Measurements from ENCODE around the gene TRIM8.

The TRIM8 gene

GRCh38 chr10:102615361-102615760 is 28.9 kb upstream of the TRIM8 start:
- Histone ChIP-seq H3K27ac (ENCODE audit: low read depth, low read length) (no peak overlapping the region), H3K27me3 (ENCODE audit: control insufficient read depth, insufficient read depth, low read length) (no peaks in the 10 kb centered on the region), H3K4me3 (ENCODE audit: low read depth, low read length) (no peak overlapping the region), H3K4me1 (ENCODE audit: control insufficient read depth, insufficient read depth, low read length) (peaks cover 53% of the 10 kb centered on the region), H3K9ac (ENCODE audit: low read length) (peak overlapping the region; percentile 14), H3K9me3 (ENCODE audit: control insufficient read depth, insufficient read depth, low read depth, low read length) (no peaks in the 10 kb centered on the region), H3K36me3 (ENCODE audit: control insufficient read depth, insufficient read depth, low read length) (no peaks in the 10 kb centered on the region; the same call in 1 of the 2 replicates)

- H3K36me3 ChIP-seq (ENCODE audit: control insufficient read depth, insufficient read depth, low read length): no peaks in the 10 kb centered on the region; the same call in 1 of the 2 replicates
- H3K27ac ChIP-seq (ENCODE audit: low read depth, low read length): no peak overlapping the region
- H3K9ac ChIP-seq (ENCODE audit: low read length): no peak overlapping the region
- no peaks in the 10 kb centered on the region for H3K9me3 ChIP-seq (ENCODE audit: control insufficient read depth, insufficient read depth, low read depth, low read length)
- no peaks in the 10 kb centered on the region for H3K27me3 ChIP-seq (ENCODE audit: control insufficient read depth, insufficient read depth, low read length)
- no peak overlapping the region for H3K4me3 ChIP-seq (ENCODE audit: low read depth, low read length)
- H3K4me1 ChIP-seq (ENCODE audit: control insufficient read depth, insufficient read depth, low read length): peaks cover 55% of the 10 kb centered on the region
These were observed 28.1 kb upstream of the TRIM8 start for GRCh38 chr10:102616066-102616770.

GRCh38 chr10:102617041-102617440 is 27.2 kb upstream of the TRIM8 start:
- H3K4me3 ChIP-seq (ENCODE audit: low read depth, low read length): no peak overlapping the region
- H3K4me1 ChIP-seq (ENCODE audit: control insufficient read depth, insufficient read depth, low read length): peaks cover 54% of the 10 kb centered on the region
- no peaks in the 10 kb centered on the region; the same call in 1 of the 2 replicates for H3K36me3 ChIP-seq (ENCODE audit: control insufficient read depth, insufficient read depth, low read length)
- H3K27ac ChIP-seq (ENCODE audit: low read depth, low read length): no peak overlapping the region
- no peak overlapping the region for H3K9ac ChIP-seq (ENCODE audit: low read length)
- H3K27me3 ChIP-seq (ENCODE audit: control insufficient read depth, insufficient read depth, low read length): no peaks in the 10 kb centered on the region
- H3K9me3 ChIP-seq (ENCODE audit: control insufficient read depth, insufficient read depth, low read depth, low read length): no peaks in the 10 kb centered on the region

DNA sequence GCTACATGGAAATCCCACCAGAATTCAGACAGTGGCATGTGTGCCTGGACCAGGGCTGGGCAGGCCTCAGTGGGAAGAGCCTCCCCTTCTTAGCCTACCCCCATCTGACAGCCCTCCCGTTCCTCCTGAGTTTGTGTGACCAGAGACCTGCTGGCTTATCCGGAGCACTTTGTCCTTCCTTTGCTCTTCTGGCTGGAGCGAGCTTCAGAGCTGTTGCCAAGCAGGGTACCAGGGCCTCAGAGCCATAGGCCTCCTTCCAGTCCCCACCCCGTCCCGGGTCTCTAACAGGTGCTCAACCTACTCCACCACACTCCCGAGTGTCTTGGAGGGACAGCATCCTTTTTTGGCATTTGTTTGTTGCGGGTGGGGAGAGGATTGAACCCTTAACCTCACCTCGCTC is 26.5 kb upstream of the TRIM8 start:
- Histone ChIP-seq H3K27ac (ENCODE audit: low read depth, low read length) (no peak overlapping the region), H3K4me3 (ENCODE audit: low read depth, low read length) (no peak overlapping the region), H3K9ac (ENCODE audit: low read length) (no peak overlapping the region), H3K36me3 (ENCODE audit: control insufficient read depth, insufficient read depth, low read length) (no peaks in the 10 kb centered on the region; the same call in 1 of the 2 replicates), H3K4me1 (ENCODE audit: control insufficient read depth, insufficient read depth, low read length) (peaks cover 49% of the 10 kb centered on the region), H3K9me3 (ENCODE audit: control insufficient read depth, insufficient read depth, low read depth, low read length) (no peaks in the 10 kb centered on the region), H3K27me3 (ENCODE audit: control insufficient read depth, insufficient read depth, low read length) (no peaks in the 10 kb centered on the region)

- H3K9ac ChIP-seq (ENCODE audit: low read length): no peak overlapping the region
- H3K27ac ChIP-seq (ENCODE audit: low read depth, low read length): no peak overlapping the region; the same call in 1 of the 2 replicates
- no peaks in the 10 kb centered on the region for H3K9me3 ChIP-seq (ENCODE audit: control insufficient read depth, insufficient read depth, low read depth, low read length)
- H3K4me1 ChIP-seq (ENCODE audit: control insufficient read depth, insufficient read depth, low read length): peaks cover 46% of the 10 kb centered on the region
- no peaks in the 10 kb centered on the region for H3K27me3 ChIP-seq (ENCODE audit: control insufficient read depth, insufficient read depth, low read length)
- no peaks in the 10 kb centered on the region; the same call in 1 of the 2 replicates for H3K36me3 ChIP-seq (ENCODE audit: control insufficient read depth, insufficient read depth, low read length)
- H3K4me3 ChIP-seq (ENCODE audit: low read depth, low read length): no peak overlapping the region
These were observed 24.8 kb upstream of the TRIM8 start for GRCh38 chr10:102619281-102619981.

GRCh38 chr10:102620138-102620590 is 24.1 kb upstream of the TRIM8 start:
- Histone ChIP-seq H3K4me1 (ENCODE audit: control insufficient read depth, insufficient read depth, low read length) (peaks cover 45% of the 10 kb centered on the region), H3K4me3 (ENCODE audit: low read depth, low read length) (no peak overlapping the region), H3K27me3 (ENCODE audit: control insufficient read depth, insufficient read depth, low read length) (no peaks in the 10 kb centered on the region), H3K9me3 (ENCODE audit: control insufficient read depth, insufficient read depth, low read depth, low read length) (no peaks in the 10 kb centered on the region), H3K36me3 (ENCODE audit: control insufficient read depth, insufficient read depth, low read length) (no peaks in the 10 kb centered on the region; the same call in 1 of the 2 replicates), H3K27ac (ENCODE audit: low read depth, low read length) (no peak overlapping the region), H3K9ac (ENCODE audit: low read length) (peak overlapping the region; percentile 1)

GRCh38 chr10:102620591-102621442 is 23.5 kb upstream of the TRIM8 start:
- Histone ChIP-seq H3K9ac (ENCODE audit: low read length) (no peak overlapping the region), H3K4me3 (ENCODE audit: low read depth, low read length) (no peak overlapping the region), H3K27ac (ENCODE audit: low read depth, low read length) (no peak overlapping the region), H3K4me1 (ENCODE audit: control insufficient read depth, insufficient read depth, low read length) (peaks cover 43% of the 10 kb centered on the region; the same call in 1 of the 2 replicates), H3K27me3 (ENCODE audit: control insufficient read depth, insufficient read depth, low read length) (no peaks in the 10 kb centered on the region), H3K9me3 (ENCODE audit: control insufficient read depth, insufficient read depth, low read depth, low read length) (no peaks in the 10 kb centered on the region), H3K36me3 (ENCODE audit: control insufficient read depth, insufficient read depth, low read length) (no peaks in the 10 kb centered on the region; the same call in 1 of the 2 replicates)

DNA sequence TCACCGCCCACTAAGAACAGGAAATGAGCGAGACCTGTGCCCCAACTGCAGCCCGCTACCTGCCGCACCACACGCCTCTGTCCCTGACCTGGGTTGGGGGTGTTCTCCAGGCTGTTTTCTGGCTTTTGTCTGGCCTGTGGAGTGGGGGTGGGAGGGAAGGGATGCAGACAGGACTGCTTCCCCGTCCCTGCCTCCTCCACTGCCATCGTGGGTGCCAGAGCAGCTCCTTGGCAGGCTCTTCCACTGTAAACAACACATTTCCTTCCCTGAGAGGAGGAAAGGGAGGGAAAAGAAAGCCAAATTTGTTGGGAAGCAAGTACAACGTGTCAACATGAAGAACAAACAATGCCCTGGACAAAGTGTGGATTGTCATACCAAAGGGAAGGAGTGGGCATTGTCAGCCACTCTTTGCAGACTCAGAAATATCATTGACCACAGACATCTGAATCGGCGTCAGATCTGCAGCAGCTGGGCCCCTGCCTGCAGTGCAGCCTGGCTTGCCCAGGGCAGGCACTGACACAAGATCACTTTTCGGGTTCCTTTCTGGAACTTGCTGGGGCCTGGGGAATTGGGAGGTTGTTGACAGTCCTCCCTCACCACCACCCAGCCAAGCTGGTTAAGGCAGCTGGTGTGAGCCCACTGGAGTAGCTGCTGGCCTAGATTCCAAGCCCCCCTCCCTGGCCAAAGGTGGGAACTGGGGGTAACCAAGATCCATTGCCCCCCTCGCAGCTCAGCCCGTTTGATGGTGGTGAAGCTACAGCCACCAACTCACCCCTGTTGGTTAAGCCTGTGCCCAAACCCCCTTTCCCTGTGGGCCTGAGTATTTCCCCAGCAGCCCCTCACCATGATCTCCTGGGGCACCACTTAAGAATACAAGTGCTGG is 22.6 kb upstream of the TRIM8 start:
- Histone ChIP-seq H3K27ac (ENCODE audit: low read depth, low read length) (no peak overlapping the region), H3K4me1 (ENCODE audit: control insufficient read depth, insufficient read depth, low read length) (peaks cover 45% of the 10 kb centered on the region; the same call in 1 of the 2 replicates), H3K36me3 (ENCODE audit: control insufficient read depth, insufficient read depth, low read length) (no peaks in the 10 kb centered on the region; the same call in 1 of the 2 replicates), H3K27me3 (ENCODE audit: control insufficient read depth, insufficient read depth, low read length) (no peaks in the 10 kb centered on the region), H3K9me3 (ENCODE audit: control insufficient read depth, insufficient read depth, low read depth, low read length) (no peaks in the 10 kb centered on the region), H3K9ac (ENCODE audit: low read length) (no peak overlapping the region), H3K4me3 (ENCODE audit: low read depth, low read length) (no peak overlapping the region)

- no peaks in the 10 kb centered on the region for H3K36me3 ChIP-seq (ENCODE audit: control insufficient read depth, insufficient read depth, low read length)
- H3K4me1 ChIP-seq (ENCODE audit: control insufficient read depth, insufficient read depth, low read length): peaks cover 65% of the 10 kb centered on the region
- no peaks in the 10 kb centered on the region for H3K27me3 ChIP-seq (ENCODE audit: control insufficient read depth, insufficient read depth, low read length)
- H3K4me3 ChIP-seq (ENCODE audit: low read depth, low read length): no peak overlapping the region
- no peak overlapping the region for H3K27ac ChIP-seq (ENCODE audit: low read depth, low read length)
- no peaks in the 10 kb centered on the region for H3K9me3 ChIP-seq (ENCODE audit: control insufficient read depth, insufficient read depth, low read depth, low read length)
- no peak overlapping the region for H3K9ac ChIP-seq (ENCODE audit: low read length)
These were observed 20.2 kb upstream of the TRIM8 start for GRCh38 chr10:102624094-102624493.
